DMS79 (cell line): ENCODE measurements around the gene ANP32D.
"Not testable (repeated sequence)": the region's sequence is repeated elsewhere in the genome, so short reads cannot be mapped to it uniquely, and the experiment has no call there.

Source experiments
- DNase-seq: peaks from one replicate; lab custom pipeline; 2025; lab: John Stamatoyannopoulos, UW

Gene ANP32D

GRCh38 chr12:48506836-48507235 lies 34.5 kb downstream of the ANP32D start:
- DNase-seq, result not testable (repeated sequence)

GRCh38 chr12:48508987-48509386 lies 36.6 kb downstream of the ANP32D start:
- DNase-seq, result no peak

GRCh38 chr12:48510111-48510510 lies 37.8 kb downstream of the ANP32D start:
- no peak for DNase-seq

- DNase-seq, result no peak
These were observed 40.5 kb downstream of the ANP32D start for GRCh38 chr12:48512855-48513254.

GRCh38 chr12:48514728-48515127 lies 42.4 kb downstream of the ANP32D start:
- no peak for DNase-seq

GRCh38 chr12:48520381-48520780 lies 48.0 kb downstream of the ANP32D start:
- not testable (repeated sequence) for DNase-seq
